K562 (cell line): ENCODE measurements around the gene ENDOD1. TPM values are rescaled to one million over a fixed set of nuclear protein-coding genes. Genes with fewer than 3 reads are reported as not detected.

Experiments
- EP300 ChIP-seq: IDR thresholded peaks from 2 replicates; pipeline ENCODE4 v1.6.1; 2012; ENCODE audit warnings: low read length, improper control_type of control experiment
- FOXK2 ChIP-seq, 2 experiments: fragments of 450-650 bp; IDR thresholded peaks in 1 of 2; conservative IDR thresholded peaks in 1 of 2; 2 replicates each; pipeline ENCODE4 v1.6.1; 2016; ENCODE audit warnings: low read depth in 2 of 2, mild to moderate bottlenecking in 1 of 2
- PHB2 ChIP-seq: fragments of 450-650 bp; IDR thresholded peaks from 2 replicates; pipeline ENCODE4 v1.6.1; 2017; ENCODE audit warnings: low read depth
- RBM17 ChIP-seq: fragments of 200-400 bp; formaldehyde crosslinking; IDR thresholded peaks from 2 replicates; pipeline ENCODE4 v1.6.1; 2017; ENCODE audit warnings: low read depth, mild to moderate bottlenecking, low read length, borderline replicate concordance
- RUNX1 ChIP-seq: sonication (generic); IDR thresholded peaks from 2 replicates; pipeline ENCODE4 v1.6.1; 2016; ENCODE audit warnings: antibody characterized with exemption, low read depth
- TOE1 ChIP-seq, 2 experiments: fragments of 450-650 bp in 1 of 2; sonication (generic) in 1 of 2; formaldehyde crosslinking in 1 of 2; IDR thresholded peaks; 2 replicates each; pipeline versions ENCODE4 v1.7.1 to v1.8.0; 2016 to 2022; ENCODE audit warnings: borderline replicate concordance in 2 of 2, mild to moderate bottlenecking in 2 of 2, antibody characterized with exemption in 1 of 2, inconsistent platforms in 1 of 2, low read depth in 1 of 2, missing genetic modification reagents in 1 of 2, moderate library complexity in 1 of 2
- UBTF ChIP-seq, 2 experiments: IDR thresholded peaks; 2 replicates each; pipeline ENCODE4 v1.6.1; 2012; ENCODE audit warnings: improper control_type of control experiment in 2 of 2, low read depth in 2 of 2, low read length in 2 of 2, borderline replicate concordance in 1 of 2
- ZBTB1 ChIP-seq: sonication (generic); formaldehyde crosslinking; IDR thresholded peaks from 2 replicates; pipeline ENCODE4 v1.8.1; 2023; ENCODE audit warnings: missing genetic modification reagents, low read depth, mild to moderate bottlenecking, borderline replicate concordance
- ZC3H8 ChIP-seq: fragments of 450-650 bp; IDR thresholded peaks from 2 replicates; pipeline ENCODE4 v1.6.1; 2017
- ZSCAN29 ChIP-seq: fragments of 450-650 bp; IDR thresholded peaks from 2 replicates; pipeline ENCODE4 v1.6.1; 2017
- polyA plus RNA-seq, 8 experiments: library from polyadenylated mRNA; depleted of rRNA in 4 of 8; stranded (reverse) in 5 of 8; unstranded in 3 of 8; fragments of >200 nt; fragmentation: Nextera tagmentation in 2 of 8; fragmentation: Illumina TruSeq in 1 of 8; extraction: Ambion mirVana in 2 of 8; extraction: Trizol in 1 of 8; gene quantifications; 2 replicates each; pipeline versions ENCODE4 v1.2.1 to v1.2.3, GENCODE V29; 2011 to 2014; ENCODE audit warnings: inconsistent platforms in 1 of 8, missing spikeins in 1 of 8
- total RNA-seq, 7 experiments: library from RNA; depleted of rRNA in 6 of 7; stranded (reverse); fragments of >200 nt in 6 of 7; fragmentation: Illumina TruSeq in 2 of 7; extraction: Trizol in 2 of 7; gene quantifications; 2 replicates each; pipeline versions ENCODE4 v1.2.1 to v1.2.3, GENCODE V29; 2011 to 2021; ENCODE audit warnings: low replicate concordance in 1 of 7
- TF ChIP-seq, protein P1 (sequence below), 2 experiments: fragments of 450-650 bp in 1 of 2; sonication (generic) in 1 of 2; formaldehyde crosslinking in 1 of 2; IDR thresholded peaks; 2 replicates each; pipeline versions ENCODE4 v1.7.1 to v1.9.0; 2016 to 2022; ENCODE audit warnings: inconsistent platforms in 1 of 2, mild to moderate bottlenecking in 1 of 2, missing genetic modification reagents in 1 of 2
- TF ChIP-seq, protein P2 (sequence below): fragments of 250-450 bp; sonication (Bioruptor Pico); IDR thresholded peaks from 2 replicates; pipeline ENCODE4 v1.5.0; 2022; ENCODE audit warnings: mild to moderate bottlenecking

ENDOD1 gene
- total and polyA plus RNA-seq, 9 of the 15 experiments (the other 6 are each of a cell fraction or from before 2014, with no cell fraction given), result 4.2 to 11.8 (median 9.3) TPM

GRCh38 chr11:95067039-95067840, 22.4 kb upstream of the ENDOD1 start (continued):
- TF ChIP-seq, protein P1, sequence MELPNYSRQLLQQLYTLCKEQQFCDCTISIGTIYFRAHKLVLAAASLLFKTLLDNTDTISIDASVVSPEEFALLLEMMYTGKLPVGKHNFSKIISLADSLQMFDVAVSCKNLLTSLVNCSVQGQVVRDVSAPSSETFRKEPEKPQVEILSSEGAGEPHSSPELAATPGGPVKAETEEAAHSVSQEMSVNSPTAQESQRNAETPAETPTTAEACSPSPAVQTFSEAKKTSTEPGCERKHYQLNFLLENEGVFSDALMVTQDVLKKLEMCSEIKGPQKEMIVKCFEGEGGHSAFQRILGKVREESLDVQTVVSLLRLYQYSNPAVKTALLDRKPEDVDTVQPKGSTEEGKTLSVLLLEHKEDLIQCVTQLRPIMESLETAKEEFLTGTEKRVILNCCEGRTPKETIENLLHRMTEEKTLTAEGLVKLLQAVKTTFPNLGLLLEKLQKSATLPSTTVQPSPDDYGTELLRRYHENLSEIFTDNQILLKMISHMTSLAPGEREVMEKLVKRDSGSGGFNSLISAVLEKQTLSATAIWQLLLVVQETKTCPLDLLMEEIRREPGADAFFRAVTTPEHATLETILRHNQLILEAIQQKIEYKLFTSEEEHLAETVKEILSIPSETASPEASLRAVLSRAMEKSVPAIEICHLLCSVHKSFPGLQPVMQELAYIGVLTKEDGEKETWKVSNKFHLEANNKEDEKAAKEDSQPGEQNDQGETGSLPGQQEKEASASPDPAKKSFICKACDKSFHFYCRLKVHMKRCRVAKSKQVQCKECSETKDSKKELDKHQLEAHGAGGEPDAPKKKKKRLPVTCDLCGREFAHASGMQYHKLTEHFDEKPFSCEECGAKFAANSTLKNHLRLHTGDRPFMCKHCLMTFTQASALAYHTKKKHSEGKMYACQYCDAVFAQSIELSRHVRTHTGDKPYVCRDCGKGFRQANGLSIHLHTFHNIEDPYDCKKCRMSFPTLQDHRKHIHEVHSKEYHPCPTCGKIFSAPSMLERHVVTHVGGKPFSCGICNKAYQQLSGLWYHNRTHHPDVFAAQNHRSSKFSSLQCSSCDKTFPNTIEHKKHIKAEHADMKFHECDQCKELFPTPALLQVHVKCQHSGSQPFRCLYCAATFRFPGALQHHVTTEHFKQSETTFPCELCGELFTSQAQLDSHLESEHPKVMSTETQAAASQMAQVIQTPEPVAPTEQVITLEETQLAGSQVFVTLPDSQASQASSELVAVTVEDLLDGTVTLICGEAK (IDR thresholded peaks at IDR 0.05), result no peak; the same call in 1 of the 2 replicates
- TF ChIP-seq, protein P1 (CRISPR knock-in tag; IDR thresholded peaks at IDR 0.05), result no peak
- TF ChIP-seq FOXK2 (conservative IDR thresholded peaks at IDR 0.05 in 1 of 2, IDR thresholded peaks at IDR 0.05 in 1 of 2; ENCODE audit: low read depth in 2 of 2) (0 out of 4 replicates have a peak, but pooled peaks of 1 of the 2 experiments have one; percentile 36), UBTF (IDR thresholded peaks at IDR 0.05; ENCODE audit: borderline replicate concordance in 1 of 2, low read depth in 2 of 2, low read length in 2 of 2) (peak; percentile 82 to 84), EP300 (no peak), ZSCAN29 (no peak), ZC3H8 (no peak), TOE1 (IDR thresholded peaks at IDR 0.05; ENCODE audit: borderline replicate concordance) (peak; percentile 28; the same call in 1 of the 2 replicates), TOE1 (CRISPR knock-in tag; IDR thresholded peaks at IDR 0.05; ENCODE audit: borderline replicate concordance, low read depth) (no peak), PHB2 (no peak), ZBTB1 (CRISPR knock-in tag) (peak; percentile 87; the same call in 1 of the 2 replicates), RUNX1 (0 out of 2 replicates have a peak, but pooled peaks have one; percentile 37), RBM17 (no peak)
- TF ChIP-seq, protein P2, sequence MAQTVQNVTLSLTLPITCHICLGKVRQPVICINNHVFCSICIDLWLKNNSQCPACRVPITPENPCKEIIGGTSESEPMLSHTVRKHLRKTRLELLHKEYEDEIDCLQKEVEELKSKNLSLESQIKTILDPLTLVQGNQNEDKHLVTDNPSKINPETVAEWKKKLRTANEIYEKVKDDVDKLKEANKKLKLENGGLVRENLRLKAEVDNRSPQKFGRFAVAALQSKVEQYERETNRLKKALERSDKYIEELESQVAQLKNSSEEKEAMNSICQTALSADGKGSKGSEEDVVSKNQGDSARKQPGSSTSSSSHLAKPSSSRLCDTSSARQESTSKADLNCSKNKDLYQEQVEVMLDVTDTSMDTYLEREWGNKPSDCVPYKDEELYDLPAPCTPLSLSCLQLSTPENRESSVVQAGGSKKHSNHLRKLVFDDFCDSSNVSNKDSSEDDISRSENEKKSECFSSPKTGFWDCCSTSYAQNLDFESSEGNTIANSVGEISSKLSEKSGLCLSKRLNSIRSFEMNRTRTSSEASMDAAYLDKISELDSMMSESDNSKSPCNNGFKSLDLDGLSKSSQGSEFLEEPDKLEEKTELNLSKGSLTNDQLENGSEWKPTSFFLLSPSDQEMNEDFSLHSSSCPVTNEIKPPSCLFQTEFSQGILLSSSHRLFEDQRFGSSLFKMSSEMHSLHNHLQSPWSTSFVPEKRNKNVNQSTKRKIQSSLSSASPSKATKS, result no peak
